RCC 7860 (cell line): ENCODE results near the gene MEGF11.

Experiments
- DNase-seq: peaks from one replicate; pipeline ENCODE4 v3.0.0-alpha.2; 2015; ENCODE audit warnings: low spot score
- FAIRE-seq: peaks from 2 replicates; lab custom pipeline; 2012; peaks lifted over from hg19 to GRCh38; lab: Jason Lieb, UNC

The MEGF11 gene

DNA sequence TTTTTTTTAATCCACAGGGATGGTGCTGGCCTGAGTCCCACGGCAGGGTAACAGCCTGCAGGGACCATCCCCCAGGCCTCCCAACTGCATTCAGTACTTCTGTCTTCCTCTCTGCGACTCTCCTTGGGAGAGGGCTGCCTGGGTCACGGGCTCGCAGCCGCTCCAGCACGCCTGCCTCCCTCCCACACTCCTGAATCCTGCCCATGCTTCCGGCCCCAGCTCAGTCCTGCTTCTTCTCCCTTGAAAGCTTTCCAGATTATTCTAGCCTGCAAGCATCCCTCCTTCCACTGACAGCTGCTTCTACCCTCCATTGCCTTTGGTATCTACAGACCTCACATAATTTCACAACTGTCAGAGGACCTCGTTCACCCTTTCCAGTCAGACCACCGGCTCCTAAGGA, 32.4 kb downstream of the MEGF11 start:
- no peak for DNase-seq

DNA sequence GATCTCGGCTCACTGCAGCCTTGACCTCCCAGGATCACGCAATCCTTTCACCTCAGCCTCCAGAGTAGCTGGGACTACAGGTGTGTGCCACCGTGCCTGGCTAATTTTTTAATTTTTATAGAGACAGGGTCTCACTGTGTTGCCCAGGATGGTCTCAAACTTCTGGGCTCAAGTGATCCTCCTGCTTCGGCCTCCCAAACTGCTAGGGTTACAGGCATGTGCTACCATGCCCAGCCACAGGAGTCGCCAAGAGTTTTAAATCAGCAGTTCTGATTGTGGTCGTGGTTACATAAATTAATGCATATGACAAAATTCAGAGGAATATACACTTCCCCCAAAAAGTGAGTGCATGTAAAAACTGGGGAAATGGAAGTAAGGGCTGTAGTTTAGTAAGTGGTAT, 32.9 kb downstream of the MEGF11 start:
- DNase-seq (no peak), FAIRE-seq (no peak)

More for the DNA sequence above, 32.4 kb downstream of the MEGF11 start:
- no peak for FAIRE-seq

DNA sequence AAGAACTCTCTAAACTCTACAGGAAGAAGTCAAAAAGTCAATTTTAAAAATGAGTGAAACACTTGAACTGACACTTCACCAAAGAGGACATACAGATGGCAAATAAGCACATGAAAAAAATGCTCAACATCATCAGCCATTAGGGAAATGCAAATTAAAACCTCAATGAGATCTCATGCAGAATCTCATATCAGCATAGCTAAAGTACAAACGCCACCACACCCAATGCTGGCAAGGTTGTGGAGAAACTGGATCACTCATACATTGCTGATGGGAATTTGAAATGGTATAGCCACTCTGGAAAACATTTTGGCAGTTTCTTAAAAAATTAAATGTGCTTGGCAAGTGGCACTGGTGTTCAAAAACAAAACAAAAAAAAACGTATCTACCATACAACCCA, 34.2 kb downstream of the MEGF11 start:
- DNase-seq (no peak), FAIRE-seq (no peak)

DNA sequence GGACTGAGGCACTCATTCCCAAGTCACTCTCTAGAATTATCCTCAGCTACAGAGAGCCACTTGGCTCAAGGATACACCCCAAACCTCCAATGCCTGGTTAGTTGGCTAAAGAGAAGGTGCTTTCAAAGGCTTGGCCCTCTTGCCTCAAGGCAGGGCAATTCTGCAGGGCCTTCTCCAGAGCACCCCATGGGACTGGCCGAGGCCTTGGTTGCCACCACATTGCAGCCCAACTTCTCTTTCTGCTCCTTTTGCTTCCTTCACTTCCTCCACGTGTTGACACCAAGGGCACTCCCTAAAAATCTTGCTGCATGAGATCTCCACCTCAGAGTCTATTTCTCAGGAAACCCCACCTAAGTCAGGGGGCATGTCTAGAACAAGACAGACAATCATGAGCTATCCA, 36.7 kb downstream of the MEGF11 start:
- no peak for DNase-seq
- FAIRE-seq: no peak

DNA sequence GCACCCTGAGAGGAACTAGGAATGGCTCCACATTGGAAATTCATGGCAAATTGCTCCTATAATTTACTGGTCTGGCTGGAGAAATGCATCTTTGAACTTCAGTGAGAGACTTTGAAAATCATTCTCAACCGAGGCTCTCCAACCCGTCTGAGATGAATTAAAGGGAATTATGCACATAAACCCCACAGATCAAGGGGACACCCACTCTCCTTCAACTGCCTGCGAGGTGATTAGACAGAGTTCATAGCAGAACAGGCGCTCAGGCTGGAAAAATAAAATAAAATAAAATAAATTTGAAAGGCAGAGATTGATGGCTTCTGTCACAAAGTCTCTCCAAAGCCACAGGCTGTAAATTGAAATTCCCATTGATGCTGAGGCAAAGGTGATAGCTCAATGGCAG, 37.7 kb downstream of the MEGF11 start:
- FAIRE-seq (no peak), DNase-seq (no peak)

DNA sequence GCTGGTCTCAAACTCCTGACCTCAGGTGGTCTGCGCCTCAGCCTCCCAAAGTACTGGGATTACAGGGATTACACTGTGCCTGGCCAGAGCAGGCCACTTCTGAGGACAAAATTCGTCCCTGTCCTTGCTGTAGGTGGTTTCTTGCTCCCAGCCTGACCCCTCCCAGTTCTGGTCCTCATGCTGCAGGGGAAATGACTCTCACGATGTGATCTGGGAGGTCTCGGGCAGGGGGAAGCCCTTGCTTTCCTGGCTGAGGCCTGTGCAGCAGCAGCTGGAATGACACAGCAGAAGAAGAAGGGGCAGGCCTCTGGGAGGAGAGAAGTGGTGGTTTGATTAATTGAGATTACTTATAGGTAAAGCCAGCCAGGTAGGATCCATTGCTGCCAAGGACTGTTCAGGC, 39.3 kb downstream of the MEGF11 start:
- FAIRE-seq (no peak), DNase-seq (no peak)

DNA sequence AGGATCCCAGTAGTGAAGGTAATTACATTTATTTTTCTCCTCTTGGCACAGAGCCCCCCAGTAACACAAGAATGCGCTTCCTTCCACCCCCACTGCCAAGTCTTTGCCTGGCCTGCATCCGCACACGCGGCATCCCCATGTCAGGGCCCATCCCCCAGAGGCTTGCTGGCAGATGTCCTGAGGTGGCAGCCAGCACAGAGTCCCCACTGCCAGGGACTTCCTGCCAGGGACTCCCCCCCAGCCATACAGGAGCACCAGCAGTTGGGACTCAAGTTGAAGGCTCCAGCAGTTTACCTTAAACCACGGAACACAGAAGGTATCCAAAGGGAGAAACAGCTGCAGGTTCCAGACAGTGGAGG, 41.0 kb downstream of the MEGF11 start:
- no peak for FAIRE-seq
- no peak for DNase-seq

DNA sequence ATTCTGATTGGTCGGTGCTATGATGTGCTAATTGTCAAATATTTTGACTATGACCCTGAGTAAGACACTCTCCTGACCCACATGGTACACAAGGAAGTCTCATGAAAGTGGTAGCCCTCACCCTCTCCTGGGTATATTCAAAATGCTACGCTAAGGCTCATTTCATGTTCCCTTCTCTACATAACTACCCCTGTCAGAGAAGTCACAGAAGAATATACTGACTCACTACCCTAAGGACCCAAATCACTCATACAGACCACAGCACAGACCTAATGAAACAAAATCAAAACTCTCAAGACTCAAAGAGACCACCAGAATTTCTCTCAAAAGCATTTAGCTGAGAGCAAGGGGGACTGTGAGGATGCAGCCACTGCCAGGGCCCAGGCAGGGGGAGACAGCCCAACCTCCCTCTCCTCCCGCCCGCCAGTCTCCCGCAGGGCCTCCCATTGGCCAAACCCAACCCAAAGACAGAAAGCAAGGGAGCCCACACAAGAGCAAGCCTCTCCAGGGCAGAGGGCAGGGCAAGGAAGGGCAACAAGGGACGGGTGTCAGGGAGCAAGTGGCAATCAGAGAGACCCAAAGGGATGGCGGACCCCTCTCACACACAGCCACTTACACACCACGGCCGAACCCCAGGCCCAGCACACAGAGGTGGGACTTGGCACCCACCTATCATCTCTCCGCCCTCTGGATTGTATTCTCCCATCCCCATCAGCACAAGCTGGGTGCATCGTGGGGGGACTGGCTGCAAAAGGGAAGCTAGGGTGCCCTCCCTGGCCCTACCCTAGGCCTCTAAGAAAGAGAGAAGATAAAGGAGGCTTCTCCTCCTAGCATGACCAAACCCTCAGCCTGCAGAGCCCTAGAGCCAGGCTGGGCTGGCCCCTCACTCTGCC, 41.6 kb downstream of the MEGF11 start:
- DNase-seq (no peak), FAIRE-seq (no peak)

DNA sequence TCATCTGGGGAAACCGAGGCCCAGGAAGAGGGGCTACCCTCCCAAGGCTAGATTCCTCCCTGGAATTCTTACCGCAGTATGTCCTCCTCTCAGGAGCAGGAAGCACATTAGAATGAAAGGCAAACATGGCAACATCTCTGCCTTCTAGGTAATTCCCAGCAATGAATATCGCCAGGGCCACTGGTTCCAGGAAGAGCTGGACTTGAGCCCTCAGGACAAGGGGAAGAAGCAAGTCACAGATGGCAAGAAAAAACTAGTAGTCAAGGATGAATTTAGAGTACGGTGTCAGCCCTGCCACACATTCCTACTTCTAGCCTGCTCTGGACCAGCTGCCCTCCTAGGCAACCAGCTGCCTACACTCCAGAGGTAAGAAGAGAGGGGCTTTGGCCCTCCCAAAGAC, 42.9 kb downstream of the MEGF11 start:
- no peak for FAIRE-seq

DNA sequence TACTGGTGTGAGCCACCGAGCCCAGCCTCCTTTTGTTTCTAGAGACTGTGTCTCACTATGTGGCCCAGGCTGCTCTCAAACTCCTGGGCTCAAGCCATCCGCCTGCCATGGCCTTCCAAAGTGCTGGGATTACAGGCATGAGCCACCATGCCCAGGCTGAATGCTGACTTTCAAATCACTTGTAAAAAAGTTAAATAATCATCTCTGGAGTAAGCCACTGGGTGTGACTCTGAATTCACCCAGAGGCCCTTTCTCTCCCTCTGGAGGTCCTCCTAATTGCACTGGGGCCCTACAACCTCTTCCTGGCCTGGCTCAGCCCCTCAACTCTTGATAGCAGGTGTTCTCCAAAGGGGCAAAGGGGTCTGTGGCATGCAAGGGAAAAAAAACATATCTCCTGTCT, 54.8 kb downstream of the MEGF11 start:
- DNase-seq (no peak), FAIRE-seq (no peak)

More for the DNA sequence above, 42.9 kb downstream of the MEGF11 start:
- no peak for DNase-seq

DNA sequence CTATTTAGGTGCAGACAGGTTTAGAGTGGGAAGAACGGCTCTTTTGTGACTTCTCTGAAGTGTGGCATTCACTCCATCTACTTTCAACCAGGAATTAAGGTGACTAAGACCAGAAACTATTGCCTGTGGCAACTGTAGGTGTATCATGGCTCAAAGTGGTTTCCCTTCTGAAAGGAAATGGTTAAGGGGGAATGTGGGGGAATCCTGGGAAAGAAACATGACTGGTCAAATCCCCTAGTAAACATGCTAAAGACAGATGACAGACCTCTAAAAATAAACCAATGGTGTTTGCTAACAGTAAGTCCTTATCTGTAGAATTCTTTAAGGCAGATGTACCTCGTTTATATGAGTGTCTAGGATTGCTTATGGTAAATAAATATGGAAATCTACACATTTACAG, 56.9 kb downstream of the MEGF11 start:
- FAIRE-seq (no peak), DNase-seq (peak; percentile 46)

DNA sequence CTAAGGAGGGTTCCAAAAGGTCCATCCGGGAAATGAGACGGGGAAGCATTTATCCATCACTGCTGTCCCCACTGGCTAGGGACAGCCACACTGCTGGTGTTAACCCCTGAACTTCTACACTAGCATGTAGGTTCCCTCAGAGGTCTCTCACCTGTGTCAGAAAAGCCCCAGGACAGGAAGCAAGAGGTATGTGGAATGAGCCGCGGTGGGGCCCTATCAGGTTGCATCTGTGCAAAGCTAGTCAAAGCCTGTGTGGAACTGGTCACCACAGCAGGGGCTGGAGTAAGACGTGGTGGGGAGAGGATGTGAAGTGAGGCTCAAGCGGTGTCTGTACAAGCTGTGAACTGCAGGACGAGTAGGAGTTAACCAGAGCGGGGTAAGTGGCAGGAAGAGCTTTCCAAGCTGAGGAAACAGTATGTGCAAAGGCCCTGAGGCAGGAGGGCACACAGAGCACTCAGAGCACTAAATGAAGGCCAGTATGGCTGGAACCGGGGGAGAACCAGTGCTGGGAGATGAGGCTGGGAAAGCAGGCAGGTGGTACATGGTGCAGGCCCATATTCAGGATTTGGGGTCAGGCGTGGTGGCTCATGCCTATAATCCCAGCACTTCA, 57.8 kb downstream of the MEGF11 start:
- no peak for FAIRE-seq

DNA sequence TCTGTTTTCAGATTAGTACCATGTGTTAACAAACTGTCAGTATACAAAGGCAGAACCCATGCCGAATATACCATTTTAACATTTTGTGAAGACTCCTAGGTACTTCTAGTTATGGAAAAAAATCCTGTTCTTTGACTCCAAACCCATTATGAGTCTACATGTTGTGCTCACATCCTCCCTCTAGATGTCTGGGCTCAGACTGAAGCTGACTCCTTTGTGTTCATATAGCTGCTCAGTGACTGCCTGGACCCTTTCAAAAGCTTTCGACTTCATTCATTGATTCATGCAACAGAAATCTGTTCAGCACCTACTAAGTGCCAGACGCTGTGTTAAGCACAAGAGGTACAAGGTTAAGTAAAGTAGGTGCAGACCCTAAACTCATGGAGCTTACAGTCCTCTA, 60.5 kb downstream of the MEGF11 start:
- DNase-seq: no peak
- no peak for FAIRE-seq

More for the DNA sequence above, 57.8 kb downstream of the MEGF11 start:
- no peak for DNase-seq

DNA sequence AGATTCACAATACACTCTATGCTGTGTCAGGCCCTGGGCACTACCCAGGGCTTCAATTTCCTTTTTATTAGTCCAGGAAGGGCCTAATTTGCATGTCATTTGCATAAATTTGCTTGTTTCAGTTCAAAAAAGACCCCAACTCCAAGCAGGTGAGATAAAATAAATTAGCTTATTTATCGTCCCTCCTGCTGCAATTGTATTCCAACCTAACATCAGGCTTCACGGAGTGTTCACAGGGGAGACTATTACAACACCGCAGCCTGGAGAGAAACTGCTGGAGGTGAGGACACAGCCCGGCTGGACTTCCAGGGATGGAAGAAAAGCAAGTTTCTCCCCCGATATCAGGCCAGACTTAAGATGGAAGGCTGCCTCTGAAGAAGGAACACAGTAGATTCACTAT, 62.8 kb downstream of the MEGF11 start:
- no peak for DNase-seq
- no peak for FAIRE-seq

DNA sequence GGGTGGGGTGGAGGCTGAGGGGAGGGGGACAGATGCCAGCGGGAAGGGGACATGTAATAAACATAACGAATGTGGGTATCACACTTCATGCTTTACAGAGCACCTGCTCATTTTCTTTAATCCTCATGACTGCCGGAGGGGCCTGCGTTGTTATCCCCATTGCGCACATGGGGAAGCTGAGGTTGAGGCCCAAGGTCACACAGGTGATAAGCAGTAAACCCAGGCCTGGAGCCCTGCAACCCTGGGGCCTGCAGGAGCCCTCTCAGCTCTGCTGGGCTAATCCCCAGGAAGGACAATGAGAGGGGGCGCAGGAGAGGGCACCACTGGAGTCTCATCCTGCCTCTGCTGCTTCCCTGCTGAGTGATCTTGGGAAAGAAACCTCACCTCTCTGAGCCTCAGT, 64.3 kb downstream of the MEGF11 start:
- no peak for FAIRE-seq
- DNase-seq: no peak

DNA sequence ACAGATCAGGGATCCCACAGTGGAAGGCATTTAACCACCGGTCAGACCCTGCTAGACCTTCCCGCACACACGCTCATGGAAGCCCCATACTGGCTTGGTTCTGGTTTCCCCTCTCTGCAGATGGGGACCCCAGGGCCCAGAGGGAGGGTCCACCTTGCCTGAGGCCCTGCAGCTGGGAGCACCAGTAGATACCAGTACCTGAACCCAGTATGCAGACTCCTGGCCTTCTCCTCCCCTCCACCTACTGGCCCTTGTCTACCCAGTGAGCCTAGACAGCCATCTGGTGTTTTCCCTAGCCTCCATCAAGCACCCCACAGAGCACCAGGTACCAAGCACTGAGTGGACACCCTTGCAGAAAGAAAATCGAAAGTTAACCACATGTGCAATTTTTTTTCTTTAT, 65.1 kb downstream of the MEGF11 start:
- no peak for FAIRE-seq
- DNase-seq: no peak

DNA sequence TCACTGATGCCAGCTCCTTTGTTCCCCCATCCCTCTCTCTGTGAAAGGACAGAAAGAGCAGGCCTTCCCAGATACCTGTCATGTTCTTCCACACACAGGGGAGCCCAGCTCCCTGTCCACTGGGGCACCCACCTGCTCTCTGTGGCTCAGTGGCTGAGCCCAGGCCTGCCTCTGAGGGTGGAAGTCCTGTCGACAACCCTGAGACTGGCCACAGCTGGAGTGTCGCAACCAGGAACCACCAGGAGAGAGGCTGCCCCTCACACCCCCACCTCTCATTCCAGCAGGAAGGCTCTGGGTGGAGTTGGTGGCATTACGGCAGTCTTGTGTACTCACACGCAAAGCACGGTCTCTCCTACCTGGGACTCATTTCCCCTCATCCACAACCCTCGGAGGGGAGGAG, 66.3 kb downstream of the MEGF11 start:
- no peak for DNase-seq
- FAIRE-seq: no peak

DNA sequence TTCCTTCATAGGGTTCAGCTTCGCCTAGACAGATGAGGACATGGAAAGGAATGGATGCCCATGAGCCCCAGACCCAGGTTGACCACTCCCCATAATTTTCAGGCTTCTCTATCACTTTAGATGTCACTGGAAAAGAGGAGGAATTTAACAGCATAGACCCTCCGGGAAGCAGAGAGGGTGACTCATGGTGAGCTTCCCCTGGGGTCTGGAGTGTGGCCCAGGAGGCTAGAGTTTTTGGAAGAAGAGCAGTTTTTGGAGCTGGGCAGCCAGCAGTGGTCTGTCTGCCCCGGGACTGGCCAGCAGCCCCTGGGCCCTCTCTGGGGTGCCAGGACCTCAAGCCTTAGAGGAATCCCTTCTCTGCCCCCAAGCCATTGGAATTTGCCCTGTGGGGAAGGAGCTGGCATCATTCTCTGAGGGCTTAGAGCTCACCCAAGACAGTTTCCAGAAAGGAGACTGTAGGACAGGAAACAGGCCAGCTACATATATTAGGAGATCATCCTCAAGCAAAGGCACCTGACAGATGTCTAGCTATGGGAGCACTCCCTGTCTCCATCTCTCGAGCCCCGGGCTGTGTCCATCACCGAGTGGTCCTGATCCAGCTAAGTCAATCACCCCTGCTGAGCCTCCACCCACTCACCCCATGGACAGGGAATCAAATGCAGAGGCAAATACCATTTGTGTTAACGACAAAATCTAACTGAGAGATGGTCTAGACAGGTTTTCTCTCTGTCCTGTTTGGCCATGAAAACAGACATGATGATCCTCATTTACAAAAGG, 67.3 kb downstream of the MEGF11 start:
- DNase-seq: no peak
- no peak for FAIRE-seq

DNA sequence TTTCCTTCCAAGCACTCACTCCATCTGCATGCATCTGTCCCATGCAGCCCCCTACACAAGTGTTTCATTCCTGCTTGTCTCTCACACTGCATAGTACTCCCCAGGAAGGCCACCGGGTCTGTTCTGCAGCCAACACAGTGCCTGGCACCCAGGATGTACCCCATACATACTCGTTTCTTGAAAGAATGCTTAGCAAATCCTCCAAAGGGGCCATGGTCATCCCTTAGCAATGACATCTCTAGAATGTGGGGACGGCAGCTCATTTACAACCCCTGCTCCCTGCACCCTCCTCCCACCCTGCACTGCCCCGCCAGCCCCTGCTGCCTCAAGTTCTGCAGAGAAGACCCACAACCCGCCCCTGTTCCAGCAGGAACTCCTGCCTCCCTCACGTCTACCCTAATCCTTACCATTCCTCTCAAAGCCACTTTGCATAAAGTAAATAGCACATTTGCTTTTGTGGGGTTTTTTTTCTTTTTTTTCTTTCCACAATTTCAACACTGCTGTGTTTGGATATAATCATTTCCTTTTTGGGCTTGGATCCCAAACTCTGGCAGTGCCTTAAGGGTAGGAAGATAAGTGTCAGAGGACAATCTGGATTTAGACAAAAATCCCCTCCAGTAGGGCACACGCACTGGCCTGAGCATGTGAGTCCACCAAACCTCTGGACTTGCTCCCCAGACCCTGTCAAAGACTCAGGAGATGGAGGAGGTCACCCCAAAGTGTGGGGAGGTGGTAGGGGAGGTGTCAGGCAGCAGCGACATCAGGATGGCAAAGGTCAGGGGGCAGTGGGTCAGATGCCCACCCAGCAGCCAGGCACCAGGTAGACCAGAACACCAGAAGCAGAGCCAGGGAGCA, 68.4 kb downstream of the MEGF11 start:
- no peak for FAIRE-seq
- DNase-seq: no peak

DNA sequence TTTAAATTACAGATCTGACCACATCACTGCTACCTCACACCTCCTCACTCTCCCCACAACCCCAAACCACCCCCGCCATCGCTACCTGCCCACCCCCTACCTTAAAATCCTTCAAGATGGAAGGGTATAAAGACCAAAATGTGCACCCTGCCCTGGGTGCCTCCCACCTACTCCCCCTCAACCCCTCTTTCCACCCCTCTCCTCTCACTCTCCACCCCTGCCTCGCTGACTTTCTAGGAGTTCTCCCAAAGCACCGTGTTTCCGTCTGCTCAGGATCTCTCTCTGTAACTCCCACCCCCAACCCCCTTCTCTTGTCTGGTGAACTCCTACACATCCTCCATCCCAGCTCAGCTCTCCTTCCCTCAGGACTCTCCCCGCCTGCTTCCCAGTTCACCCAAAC, 69.1 kb downstream of the MEGF11 start:
- FAIRE-seq: no peak

DNA sequence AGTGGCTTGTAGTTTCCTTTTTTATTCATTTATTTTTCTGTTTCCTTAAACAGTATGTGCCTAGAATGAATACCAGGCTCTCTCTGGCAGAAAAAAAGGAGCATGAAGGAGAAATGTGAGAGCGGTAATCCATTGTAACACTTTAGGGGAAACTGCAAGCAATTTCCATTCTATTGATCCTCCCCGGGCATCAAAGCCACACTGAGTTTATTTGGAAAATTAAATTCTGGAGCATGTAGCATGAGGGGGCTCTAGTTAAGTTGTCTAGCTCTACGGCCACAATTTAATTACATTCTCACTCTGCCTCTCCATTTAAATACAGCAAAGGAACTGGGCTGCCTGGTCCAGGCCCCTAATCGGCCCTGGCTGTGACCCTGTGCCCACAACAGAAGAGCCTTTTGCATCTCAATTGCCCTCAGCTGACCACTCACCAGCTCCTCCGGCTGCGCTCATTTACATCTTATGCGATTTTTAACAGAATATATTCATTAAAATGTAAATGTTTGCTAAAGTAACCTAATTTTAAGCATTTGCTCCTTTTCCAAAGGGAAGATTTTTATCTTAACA, 72.9 kb downstream of the MEGF11 start:
- DNase-seq (no peak), FAIRE-seq (no peak)

More for the DNA sequence above, 69.1 kb downstream of the MEGF11 start:
- no peak for DNase-seq
